DOHH2 (cell line): ENCODE measurements around the gene ARF1.

Experiments
- EZH2phosphoT487 ChIP-seq: fragments of 200-600 bp; sonication (generic); IDR thresholded peaks from 2 replicates; pipeline ENCODE4 v1.6.1; 2017; ENCODE audit warnings: borderline replicate concordance, mild to moderate bottlenecking, antibody characterized with exemption, low read length, moderate library complexity, mixed read lengths
- TF ChIP-seq, protein P1 (sequence below): fragments of 200-600 bp; sonication (generic); IDR thresholded peaks from one replicate; pipeline ENCODE4 v1.5.1; 2014; ENCODE audit warnings: antibody characterized with exemption, mild to moderate bottlenecking, low read depth, low read length; ENCODE audit not compliant: poor library complexity, severe bottlenecking

DNA sequence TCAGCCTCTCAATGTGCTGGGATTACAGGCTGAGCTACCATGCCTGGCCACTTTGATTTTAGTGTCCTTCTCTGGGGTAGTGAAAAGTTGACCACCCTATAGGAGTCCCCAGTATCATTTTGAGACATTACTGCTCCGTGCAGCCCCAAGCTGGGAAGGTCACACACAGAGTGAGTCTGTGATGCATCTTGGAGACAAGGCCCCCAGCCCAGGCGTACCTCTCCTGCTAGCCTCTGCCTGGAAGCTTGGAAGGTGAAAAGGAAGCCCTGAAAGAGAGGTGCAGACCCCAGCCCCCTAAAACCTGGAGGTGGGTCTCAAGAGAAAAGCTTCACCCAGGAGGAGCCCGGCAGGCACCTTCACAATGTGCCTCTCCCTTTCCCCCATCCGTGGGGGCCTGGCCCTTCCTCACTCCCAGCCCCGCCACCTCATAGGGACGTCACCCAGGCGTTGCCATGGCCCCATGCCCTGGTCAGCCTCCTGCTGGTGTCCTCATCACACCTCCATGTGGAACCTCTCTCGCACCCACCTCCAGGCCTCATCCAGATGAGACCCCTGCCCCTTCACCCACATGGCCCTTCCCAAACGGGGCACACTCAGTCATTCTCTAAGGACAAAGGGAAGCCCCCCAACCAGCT, 5.6 kb upstream of the ARF1 start:
- TF ChIP-seq, protein P1, sequence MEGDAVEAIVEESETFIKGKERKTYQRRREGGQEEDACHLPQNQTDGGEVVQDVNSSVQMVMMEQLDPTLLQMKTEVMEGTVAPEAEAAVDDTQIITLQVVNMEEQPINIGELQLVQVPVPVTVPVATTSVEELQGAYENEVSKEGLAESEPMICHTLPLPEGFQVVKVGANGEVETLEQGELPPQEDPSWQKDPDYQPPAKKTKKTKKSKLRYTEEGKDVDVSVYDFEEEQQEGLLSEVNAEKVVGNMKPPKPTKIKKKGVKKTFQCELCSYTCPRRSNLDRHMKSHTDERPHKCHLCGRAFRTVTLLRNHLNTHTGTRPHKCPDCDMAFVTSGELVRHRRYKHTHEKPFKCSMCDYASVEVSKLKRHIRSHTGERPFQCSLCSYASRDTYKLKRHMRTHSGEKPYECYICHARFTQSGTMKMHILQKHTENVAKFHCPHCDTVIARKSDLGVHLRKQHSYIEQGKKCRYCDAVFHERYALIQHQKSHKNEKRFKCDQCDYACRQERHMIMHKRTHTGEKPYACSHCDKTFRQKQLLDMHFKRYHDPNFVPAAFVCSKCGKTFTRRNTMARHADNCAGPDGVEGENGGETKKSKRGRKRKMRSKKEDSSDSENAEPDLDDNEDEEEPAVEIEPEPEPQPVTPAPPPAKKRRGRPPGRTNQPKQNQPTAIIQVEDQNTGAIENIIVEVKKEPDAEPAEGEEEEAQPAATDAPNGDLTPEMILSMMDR, result no peak
- no peak for TF ChIP-seq EZH2phosphoT487
